Activated T-cell treated with anti-CD3 and anti-CD28 coated beads for 24 hours (primary cell): ENCODE results near the gene VAMP2.

Experiments used
- DNase-seq: peaks from one replicate; pipeline ENCODE4 v3.0.0-alpha.2; 2020; ENCODE audit warnings: low read depth

VAMP2 gene

GRCh38 chr17:8142887-8143580 is 19.7 kb downstream of the VAMP2 start:
- DNase-seq, result no peak

DNA sequence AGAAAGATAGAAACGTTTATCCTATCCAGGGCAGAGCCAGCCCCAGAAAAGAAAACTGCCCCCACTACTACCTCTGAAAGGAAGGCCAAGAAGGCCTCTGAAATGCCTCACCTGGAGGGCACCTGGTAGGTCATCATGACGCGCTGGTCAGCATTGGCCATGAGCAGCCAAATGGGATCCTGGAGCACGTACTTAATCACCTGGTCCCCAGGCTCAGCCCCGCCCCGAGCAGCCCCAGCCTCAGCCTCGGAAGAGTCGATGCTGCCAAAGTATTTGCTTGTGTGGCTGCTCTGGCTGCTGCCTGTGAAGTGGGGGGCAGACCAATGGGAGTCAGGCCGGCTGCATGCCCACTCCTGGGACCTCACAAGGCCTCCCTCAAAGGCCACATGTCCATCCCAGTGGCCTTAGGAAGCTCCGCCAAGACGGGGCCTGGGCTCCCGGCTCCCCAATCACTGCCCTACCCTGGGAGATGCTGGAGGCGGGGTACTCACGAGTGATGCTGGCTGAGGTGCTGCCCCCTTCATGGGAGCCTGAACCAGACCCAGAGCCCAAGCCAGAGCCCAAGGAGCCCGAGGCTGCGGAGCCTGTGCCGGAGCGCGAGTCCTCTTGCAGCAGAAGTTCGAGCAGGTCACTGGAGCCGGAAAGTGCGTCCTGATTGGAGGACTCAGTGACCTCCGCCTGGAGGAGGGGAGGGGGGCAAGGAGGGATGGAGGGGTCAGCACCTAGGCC is 20.4 kb downstream of the VAMP2 start:
- no peak for DNase-seq

DNA sequence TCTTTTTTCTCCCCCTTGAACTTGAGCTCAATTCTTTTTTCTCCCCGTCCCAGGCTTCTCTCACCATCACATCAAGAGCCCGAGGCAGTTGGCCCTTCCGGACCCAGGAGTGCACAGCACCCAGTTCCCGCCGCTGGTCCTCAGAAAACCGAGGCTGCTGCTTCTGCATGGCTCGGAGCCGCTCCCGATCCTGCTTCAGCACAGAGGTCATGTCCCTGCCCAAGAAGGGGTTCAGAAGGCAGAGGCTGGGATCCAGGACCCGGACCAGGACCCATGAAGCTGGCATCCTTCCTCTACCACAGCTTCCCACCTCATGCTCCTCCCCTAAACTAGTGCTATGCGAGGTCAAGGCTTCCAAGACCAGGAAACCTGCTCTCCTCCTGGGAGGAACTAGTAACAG is 21.0 kb downstream of the VAMP2 start:
- DNase-seq, result no peak

GRCh38 chr17:8141045-8141444 is 21.7 kb downstream of the VAMP2 start:
- no peak for DNase-seq

DNA sequence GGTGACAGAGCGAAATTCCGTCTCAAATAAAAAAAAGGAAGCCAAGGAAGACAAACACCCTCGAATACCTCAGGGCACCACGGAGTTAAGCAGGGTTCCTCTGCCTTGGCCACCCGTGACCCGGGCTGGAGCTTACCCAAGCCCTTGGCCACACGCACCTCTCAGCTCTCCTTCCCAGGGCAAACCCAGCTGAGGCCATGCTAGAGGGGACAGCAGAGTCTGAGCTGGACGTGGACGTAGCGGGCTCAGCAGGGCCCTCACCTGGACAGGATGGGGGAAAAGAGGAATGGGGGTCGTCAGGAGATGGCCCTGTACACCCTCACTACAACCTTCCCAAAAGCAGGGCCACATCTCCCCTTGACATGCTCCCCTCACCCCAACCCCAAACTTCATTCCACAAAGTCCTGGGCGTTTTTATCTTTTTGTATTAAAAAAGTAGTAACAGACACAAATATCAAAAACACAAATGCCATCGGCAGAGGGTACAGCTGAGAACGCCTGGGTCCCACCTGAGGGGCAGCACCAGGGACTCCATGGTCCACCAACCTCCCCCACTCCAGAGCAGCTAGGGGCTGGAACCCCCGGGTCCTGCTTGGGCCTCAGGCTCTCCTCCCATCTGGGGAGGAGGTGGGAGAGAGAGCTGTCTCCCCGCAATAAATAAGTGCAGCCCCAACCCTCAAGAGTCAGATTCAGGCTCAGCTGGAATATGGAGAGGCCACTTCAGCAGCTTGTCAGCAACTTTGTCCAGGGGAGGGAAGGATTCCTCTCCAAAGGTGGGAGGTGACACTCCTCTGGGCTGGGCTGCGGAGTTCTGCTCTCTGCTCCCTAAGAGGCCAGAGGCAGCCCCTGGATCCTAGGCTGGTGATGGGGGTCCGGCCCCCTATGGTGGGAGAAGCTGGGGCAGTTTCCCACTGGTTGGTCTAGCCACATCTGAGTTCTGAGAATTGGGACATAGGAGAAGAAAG is 22.4 kb downstream of the VAMP2 start:
- no peak for DNase-seq

DNA sequence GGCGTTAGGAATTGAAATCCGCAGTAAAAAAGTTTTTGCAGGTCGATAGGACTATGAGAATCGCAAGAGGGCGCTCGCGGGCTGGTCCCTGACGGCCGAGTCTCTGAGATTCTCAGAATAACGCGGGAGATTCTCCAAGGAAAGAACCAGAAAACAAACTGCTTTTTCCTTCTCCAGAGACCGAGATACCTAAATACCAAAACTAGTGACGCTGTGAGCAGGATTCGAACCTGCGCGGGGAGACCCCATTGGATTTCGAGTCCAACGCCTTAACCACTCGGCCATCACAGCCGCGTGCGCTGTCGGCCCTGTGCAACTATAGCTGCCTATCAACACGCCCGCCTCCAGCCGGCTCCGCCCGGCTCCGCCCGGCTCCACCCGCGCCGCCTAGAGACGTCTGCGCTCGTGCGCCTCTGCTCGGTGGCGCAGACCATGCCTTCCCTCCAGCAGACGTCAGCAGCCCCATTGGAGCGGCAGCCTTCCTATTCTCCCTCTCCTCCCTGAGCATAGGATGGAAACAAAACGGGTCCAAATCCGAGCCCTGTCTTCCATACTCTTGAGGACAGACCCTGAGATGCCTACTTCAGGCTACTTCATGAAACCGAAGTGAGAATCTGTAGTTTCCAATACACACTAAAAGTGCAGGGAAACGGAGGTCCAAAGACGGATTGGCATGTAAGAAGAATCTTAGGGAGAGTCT is 23.9 kb downstream of the VAMP2 start:
- peak; percentile 97 for DNase-seq

- no peak for DNase-seq
Measured at GRCh38 chr17:8138374-8138671, 24.4 kb downstream of the VAMP2 start.

- DNase-seq, result no peak
Measured at GRCh38 chr17:8137645-8138373, 24.9 kb downstream of the VAMP2 start.

DNA sequence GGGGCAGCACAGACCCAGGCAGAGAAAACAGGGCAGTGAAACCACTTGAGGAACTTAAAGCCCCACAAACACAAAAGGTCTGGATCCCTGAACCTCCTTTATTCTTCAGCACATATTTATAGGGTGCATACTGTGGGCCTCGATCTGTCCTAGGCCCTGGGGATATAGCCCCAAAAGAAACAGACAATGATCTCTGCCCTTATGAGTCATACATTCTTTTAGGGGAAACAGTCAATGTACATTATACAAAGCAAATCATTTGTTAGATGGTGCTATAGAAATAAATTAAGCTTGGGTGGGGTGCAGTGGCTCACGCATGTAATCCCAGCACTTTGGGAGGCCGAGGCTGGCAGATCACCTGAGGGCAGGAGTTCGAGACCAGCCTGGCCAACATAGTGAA is 28.8 kb downstream of the VAMP2 start:
- DNase-seq, result no peak

- no peak for DNase-seq
Measured at GRCh38 chr17:8133399-8133798, 29.3 kb downstream of the VAMP2 start.

GRCh38 chr17:8131844-8132441 is 30.8 kb downstream of the VAMP2 start:
- DNase-seq, result no peak

GRCh38 chr17:8128125-8128784 is 34.5 kb downstream of the VAMP2 start:
- no peak for DNase-seq

GRCh38 chr17:8126491-8127066 is 36.2 kb downstream of the VAMP2 start:
- DNase-seq, result no peak

DNA sequence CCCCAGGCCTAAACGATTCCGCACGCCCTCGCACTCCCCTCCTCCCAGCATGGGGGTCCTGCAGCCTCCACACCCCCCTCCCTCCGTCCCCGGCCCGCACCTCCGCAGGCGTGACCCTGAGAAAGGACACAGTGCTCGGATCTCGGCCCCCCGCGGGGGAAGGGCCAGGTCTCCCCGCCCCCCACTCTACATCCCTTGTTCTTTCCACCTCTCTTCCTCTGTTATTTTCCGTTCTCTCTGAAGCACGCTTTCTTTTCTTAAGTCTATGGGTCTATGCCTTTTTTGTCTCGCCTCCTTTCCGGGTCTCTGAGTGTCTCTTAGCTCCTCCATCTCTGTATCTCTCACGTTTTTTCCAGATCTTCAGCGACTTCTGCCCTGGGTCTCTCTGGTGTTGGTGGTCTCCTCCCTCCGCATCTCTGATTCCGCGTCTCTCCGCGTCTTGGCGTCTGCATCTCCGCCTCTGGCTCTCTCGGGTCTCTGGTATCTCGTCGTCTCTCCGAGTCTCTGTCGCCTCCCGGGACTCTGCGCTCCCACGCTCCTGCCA is 36.7 kb downstream of the VAMP2 start:
- DNase-seq, result no peak

DNA sequence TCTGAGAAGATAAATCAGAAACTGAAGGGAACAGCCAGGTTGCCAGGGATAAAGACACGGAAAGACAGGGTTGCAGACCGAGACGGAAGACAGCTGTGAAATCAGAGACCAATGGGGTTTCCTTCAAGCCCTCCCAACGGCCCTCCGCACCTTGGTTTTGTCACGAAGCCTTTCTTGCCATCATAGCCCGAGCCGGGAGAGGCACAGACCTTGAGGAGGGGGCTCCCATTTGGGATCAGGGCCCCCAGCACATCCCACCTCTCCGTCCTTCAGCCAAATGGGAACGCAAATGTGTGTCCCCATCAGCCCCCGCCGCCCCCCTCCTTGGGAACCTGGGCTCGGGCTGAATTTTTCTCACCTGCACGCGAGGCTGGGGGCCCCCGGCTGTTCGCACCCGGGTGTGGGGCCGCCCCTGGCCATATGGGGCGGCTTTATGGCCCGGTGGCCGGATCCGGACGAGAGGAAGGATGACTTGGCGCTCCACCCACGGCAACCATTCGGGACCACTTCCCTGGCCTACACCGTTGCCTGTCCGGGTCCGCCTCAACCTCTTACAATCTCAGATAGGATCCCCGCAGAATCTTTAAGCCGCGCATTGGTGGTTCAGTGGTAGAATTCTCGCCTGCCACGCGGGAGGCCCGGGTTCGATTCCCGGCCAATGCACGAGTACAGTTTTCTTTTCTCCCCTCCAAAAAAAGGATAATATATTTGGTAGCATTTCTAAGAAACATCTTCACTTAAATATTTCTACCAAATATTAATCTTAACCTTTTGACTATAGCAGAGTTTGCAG is 37.4 kb downstream of the VAMP2 start:
- DNase-seq, result peak; percentile 93

DNA sequence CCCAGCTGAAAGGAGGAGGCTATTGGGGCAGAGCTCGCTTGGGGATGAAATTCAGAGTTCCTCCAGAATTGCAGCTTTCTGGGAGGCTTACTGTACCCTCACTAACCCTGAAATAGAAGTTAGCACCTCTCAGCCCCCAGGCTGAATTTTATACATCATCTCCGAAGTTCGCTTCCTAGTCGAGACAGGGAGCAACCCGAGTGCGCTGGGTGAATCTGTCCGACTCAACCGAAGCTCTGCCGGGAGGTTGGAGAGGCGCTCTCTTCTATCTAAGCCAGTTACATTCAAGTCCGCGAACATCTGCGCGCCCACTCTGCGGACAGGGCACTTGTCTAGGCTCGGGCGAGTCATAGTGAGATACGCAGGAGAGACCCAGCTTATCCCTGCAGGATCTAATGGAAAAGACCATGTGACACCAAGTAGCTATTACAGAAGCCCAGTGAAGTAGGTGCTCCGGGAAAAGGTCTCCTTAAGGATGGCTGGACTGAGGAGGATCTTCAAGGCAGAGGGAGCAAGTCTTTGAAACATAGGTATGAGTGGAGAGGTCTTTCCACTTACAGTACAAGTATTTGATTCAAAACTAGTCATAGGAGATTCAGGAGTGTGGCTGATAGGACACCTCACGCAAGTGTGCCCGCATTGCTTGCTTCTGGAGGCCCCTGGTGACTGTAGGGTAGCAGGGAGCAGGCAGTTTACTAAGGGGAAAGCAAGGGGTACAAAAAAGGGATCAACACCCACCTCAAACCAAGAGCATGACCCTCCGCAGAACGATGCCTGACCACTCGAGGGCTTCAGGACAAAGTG is 38.2 kb downstream of the VAMP2 start:
- DNase-seq, result no peak

- DNase-seq, result no peak
Measured at GRCh38 chr17:8123695-8124349, 38.9 kb downstream of the VAMP2 start, which contains the start of gene HES7. Gene HES7 (minus strand): TSS chr17:8124106. CDS start chr17:8124084, 22 bp downstream.
